IPS-18c (cell line): ENCODE results near the gene CFTR.
"Not testable (repeated sequence)": the region's sequence is repeated elsewhere in the genome, so short reads cannot be mapped to it uniquely, and the experiment has no call there.

Source experiments
- H3K4me3 ChIP-seq: 2 replicates; pipeline ENCODE4 v1.7.0; 2013; ENCODE audit warnings: low read depth, mild to moderate bottlenecking, low read length, moderate library complexity; ENCODE audit not compliant: insufficient read depth
- H3K9me3 ChIP-seq: one replicate; pipeline ENCODE4 v1.6.1; 2013; ENCODE audit warnings: mild to moderate bottlenecking, low read length, moderate library complexity; ENCODE audit not compliant: control insufficient read depth, insufficient read depth

The CFTR gene

GRCh38 chr7:117686311-117686935 is 206.6 kb downstream of the CFTR start:
- Histone ChIP-seq H3K9me3 (no peaks in the 10 kb centered on the region), H3K4me3 (no peak overlapping the region)

- H3K4me3 ChIP-seq: no peak overlapping the region
- H3K9me3 ChIP-seq: no peaks in the 10 kb centered on the region
These were observed 208.3 kb downstream of the CFTR start for GRCh38 chr7:117688126-117688525.

- no peak overlapping the region for H3K4me3 ChIP-seq
- no peaks in the 10 kb centered on the region for H3K9me3 ChIP-seq
These were observed 209.6 kb downstream of the CFTR start for GRCh38 chr7:117689406-117689805.

- Histone ChIP-seq H3K9me3 (no peaks in the 10 kb centered on the region), H3K4me3 (no peak overlapping the region)
These were observed 210.3 kb downstream of the CFTR start for GRCh38 chr7:117690147-117690546.

GRCh38 chr7:117692338-117692737 is 212.5 kb downstream of the CFTR start:
- no peak overlapping the region for H3K4me3 ChIP-seq
- no peaks in the 10 kb centered on the region for H3K9me3 ChIP-seq

GRCh38 chr7:117698018-117698417 is 218.2 kb downstream of the CFTR start:
- Histone ChIP-seq H3K4me3 (no peak overlapping the region), H3K9me3 (no peaks in the 10 kb centered on the region)

GRCh38 chr7:117704063-117704462 is 224.2 kb downstream of the CFTR start:
- H3K9me3 ChIP-seq: no peaks in the 10 kb centered on the region
- H3K4me3 ChIP-seq: no peak overlapping the region

GRCh38 chr7:117705630-117706029 is 225.8 kb downstream of the CFTR start:
- Histone ChIP-seq H3K9me3 (no peaks in the 10 kb centered on the region), H3K4me3 (no peak overlapping the region)

GRCh38 chr7:117706210-117706609 is 226.4 kb downstream of the CFTR start:
- no peaks in the 10 kb centered on the region for H3K9me3 ChIP-seq
- H3K4me3 ChIP-seq: no peak overlapping the region

DNA sequence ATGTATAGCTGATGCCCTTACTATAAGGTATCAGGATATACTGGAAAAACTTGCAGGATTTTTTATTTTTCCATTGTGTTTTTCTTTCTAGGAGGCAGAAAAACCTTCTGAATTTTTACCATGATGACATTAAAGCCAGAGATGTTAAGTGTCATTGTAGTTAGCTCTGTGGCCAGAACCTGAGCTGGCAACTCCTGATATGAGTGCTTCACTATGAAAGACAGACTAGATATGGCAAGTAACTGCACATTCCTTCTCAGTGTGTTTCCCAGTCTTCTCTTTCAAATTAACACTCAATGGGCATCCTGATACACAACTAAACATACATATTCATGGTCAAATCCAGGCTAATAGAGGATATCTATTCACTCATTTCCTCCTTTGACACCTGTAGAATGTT is 227.3 kb downstream of the CFTR start:
- Histone ChIP-seq H3K9me3 (no peaks in the 10 kb centered on the region), H3K4me3 (no peak overlapping the region)

- not testable (repeated sequence) for H3K4me3 ChIP-seq, H3K9me3 ChIP-seq
These were observed 228.3 kb downstream of the CFTR start for GRCh38 chr7:117708173-117708572.

DNA sequence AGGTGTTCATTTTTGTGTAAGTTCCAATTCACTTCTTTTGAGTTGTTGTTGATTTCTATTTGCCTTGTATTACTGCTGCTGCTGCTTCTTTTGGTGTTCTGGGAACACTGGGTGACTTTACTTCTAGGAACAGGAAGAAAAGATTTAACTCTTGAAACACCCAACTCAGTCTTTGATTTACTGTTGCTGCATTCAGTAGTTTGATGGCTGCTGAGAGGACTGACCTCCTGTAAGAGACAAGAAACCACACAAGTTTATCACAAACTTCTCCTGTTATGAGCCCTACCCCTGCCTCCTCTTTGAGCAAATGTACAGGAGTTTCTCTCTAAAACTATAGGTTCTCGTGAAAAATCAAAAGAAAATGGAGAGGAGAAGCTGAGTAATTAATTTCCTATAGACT is 231.7 kb downstream of the CFTR start:
- H3K9me3 ChIP-seq: peaks cover 2% of the 10 kb centered on the region
- H3K4me3 ChIP-seq: no peak overlapping the region

DNA sequence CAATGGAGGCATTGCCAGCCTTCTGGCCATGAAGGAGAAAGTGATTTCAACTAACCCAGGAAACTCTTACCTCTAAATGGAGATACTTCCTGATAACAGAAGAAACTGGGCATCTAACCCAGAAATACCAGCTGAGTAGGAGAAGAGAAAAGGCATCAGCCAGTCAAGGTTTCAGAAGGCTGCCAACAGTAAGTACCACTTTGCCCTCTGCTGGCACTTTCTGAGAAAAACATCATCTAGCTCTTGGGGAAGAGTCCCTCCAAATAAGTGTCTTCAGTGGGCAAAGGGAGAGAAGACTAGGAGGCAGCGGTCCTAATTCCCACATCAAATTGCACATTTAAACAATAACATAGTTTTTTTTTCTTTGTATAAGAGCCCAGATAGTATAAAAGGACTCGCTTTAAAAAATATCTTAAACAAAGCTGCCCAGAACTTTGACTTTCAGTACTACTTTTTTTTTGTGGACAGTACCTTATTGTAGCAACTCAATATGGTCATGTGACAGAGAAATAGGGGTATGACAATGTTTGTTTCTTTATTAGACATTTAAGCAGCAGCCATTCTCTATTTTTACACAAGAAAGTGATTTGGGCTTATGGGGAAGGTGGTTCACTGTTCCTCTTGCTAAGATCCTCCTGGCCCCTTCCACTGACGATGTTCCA is 236.1 kb downstream of the CFTR start:
- peaks cover 2% of the 10 kb centered on the region for H3K9me3 ChIP-seq
- no peak overlapping the region for H3K4me3 ChIP-seq

DNA sequence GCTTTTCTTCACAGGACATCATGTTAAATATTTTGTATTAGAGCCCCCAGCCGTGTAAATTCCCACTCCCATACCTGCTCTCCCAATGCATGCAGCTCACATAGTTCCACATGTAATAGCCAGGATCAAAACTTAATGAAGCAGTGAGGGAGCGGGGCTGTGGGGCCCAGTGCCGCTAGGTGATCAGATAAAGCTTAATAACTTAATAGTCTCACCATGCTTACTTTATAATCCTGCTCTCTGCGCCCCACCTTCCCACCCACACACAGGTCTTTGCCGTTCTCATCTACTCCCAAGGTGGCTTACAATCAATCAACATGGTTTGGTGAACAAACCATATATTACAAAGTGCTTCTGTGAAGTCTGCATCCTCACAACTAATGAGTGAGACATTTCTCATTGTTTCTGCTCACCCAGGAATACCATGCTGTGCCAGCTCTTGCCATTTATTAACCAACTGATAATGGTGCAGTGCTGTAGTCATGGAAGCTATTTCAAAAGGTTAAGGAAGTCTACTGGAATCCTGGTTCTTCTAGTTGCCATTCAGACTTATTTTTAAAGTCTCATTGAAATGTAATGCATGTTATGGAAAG is 237.0 kb downstream of the CFTR start:
- H3K4me3 ChIP-seq: no peak overlapping the region
- peaks cover 2% of the 10 kb centered on the region for H3K9me3 ChIP-seq

GRCh38 chr7:117717357-117717756 is 237.5 kb downstream of the CFTR start:
- H3K9me3 ChIP-seq: peaks cover 2% of the 10 kb centered on the region

More at GRCh38 chr7:117717357-117717756, 237.5 kb downstream of the CFTR start:
- no peak overlapping the region for H3K4me3 ChIP-seq
